ENCODE data around the gene ACOT13.

- no peak for TF ChIP-seq CTCF (IDR thresholded peaks at IDR 0.05)
- TF ChIP-seq POLR2AphosphoS5 (IDR thresholded peaks at IDR 0.05), result no peak
Observed at GRCh38 chr6:24619661-24620060, 47.2 kb upstream of the ACOT13 start.
